ENCODE data around the gene TCEA2.

The TCEA2 gene

DNA sequence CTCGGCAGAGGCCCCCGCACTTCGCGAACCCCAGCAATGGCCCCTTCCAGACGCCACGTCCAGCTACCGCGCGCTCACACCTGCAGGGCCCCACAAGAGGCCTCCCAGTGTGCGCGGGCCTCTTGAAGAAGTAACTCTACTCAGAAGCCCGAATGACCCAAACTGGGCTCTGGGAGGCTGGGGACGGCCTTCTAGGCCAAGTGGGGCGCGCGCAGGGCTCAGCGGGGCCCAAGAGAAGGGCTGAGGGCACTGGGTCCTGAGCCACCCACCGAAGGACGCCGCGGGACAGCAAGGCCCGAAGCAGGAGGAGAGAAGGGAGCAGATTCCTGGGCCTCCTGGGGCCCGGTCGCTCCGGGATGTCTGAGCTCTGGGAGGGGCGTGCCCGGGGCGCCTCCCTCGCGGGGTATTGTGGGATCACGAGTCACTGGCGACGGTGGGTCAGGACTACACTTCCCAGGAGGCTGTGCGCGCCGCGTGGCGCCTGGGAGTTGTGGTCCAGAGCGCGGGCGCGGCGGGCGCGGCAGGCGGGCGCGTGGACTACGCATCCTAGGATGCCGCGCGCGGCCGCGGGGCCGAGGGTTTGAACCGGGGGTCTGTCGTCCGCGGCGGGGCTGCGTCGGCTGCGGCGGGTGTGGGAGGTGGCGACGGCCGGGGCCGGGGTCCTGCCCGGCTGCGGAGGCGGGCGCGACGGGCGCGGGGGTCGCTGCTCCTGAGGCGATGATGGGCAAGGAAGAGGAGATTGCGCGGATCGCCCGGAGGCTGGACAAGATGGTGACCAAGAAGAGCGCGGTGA, at the start of gene TCEA2:
TSS of gene TCEA2 (plus strand) at position 603 of the 793 bp plus-strand sequence. CDS start at position 718, 115 bp downstream.
- peak; percentile 98 for DNase-seq

DNA sequence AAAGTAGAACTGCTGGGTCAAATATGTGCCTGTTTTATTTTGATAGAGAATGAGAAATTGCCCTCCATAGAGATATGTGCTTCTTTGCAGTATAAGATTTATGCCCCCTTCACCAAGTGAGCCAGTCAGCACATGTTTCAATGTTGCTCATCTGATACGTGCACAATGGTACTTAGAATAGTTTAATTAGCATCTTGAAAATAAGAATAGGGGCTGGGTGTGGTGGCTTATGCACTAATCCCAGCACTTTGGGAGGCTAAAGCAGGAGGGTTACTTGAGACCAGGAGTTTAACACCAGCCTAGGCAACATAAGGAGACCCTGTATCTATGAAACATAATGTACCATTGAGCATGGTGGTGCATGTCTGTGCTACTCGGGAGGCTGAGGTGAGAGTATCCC, 47.4 kb upstream of the TCEA2 start:
- no peak for DNase-seq

DNA sequence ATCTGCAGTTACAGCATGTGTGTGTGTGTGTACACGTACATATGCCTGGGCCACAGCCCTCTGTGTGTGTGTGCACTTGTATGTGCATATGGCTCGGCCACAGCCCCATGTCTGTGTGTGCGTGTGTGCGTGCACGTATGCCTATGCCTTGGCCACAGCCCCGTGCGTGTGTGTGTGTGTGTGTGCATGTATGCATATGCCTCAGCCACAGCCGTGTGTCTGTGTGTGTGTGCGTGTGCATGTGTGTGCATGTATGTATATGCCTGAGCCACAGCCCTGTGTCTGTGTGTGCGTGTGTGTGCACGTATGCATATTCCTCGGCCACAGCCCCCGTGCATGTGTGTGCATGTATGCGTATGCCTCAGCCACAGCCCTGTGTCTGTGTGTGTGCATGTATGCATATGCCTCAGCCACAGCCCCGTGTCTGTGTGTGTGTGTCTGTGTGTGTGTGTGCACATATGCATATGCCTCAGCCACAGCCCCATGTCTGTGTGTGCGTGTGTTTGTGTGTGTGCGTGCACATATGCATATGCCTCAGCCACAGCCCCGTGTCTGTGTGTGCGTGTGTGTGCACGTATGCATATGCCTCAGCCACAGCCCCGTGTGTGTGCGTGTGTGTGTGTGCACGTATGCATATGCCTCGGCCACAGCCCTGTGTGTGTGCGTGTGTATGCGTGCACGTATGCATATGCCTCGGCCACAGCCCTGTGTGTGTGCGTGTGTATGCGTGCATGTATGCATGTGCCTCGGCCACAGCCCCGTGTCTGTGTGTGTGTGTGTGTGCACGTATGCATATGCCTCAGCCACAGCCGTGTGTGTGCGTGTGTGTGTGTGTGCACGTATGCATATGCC, 41.6 kb upstream of the TCEA2 start:
- DNase-seq = no peak

DNA sequence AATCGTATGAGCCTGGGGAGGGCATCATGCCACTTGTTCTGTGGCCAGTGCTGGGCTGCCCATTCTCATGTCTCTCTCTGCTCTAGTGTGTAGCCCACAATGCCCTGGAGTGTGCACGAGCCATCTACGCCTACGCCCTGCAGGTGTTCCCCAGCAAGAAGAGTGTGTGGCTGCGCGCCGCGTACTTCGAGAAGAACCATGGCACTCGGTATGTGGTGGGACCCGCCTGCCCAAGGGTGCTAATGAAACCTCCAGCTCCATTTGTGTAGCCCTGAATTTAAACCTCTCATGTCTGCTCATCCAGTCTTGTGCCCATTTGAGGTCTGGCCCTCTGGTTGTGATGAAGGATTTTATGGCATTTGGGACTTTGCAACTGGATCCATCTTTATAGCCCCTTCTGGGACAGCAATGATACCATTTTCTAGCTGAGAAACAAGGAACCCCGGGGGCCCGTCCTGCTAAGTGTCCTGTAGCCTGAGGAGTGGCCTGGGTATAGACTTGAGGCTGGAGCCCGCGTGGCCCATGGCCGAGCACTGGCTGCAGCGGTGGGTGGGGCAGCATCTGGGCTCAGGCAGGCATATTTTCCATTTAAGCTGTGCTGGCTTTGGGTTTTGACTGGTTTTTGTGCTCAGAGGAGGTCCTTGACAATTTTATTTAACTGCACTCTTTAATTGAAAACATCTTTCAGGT, 40.2 kb upstream of the TCEA2 start:
- DNase-seq = no peak

DNA sequence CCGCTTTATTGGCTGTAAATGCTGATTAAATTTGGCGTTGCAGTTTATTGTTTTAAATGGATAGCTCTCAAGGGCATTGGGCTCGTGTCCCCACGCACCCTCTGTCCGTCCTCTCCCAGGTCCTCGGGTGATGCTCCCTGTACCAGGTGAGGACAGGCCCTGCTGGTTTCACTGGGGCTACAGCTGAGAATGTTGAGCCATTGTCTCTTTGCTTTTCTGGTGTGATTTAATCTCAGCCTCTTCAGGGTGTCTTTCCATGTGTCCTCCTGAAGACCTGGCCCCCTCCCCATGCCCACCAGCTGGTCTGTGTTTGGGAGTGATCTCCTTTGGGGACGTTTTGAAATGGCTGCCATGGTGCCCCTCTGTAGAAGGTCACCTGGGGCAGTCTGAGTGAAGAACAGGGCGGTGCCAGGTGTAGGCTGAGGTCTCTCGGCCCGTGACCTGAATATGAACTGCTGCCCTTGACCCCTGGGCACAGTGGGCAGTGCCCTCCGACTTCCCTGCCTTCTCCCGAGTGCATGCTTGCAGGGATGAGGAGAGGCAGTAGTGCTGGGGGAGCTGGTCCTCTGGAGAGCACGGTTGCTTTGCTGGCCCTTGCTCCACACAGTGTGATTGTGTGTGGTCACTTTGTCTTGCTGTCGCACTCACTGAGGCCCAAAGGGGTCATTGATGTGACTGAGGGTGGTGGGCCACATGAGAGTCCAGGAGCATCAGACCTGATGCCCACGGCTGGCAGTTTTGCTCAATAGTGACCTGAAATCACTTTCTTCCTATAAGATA, 39.4 kb upstream of the TCEA2 start:
- DNase-seq = no peak

DNA sequence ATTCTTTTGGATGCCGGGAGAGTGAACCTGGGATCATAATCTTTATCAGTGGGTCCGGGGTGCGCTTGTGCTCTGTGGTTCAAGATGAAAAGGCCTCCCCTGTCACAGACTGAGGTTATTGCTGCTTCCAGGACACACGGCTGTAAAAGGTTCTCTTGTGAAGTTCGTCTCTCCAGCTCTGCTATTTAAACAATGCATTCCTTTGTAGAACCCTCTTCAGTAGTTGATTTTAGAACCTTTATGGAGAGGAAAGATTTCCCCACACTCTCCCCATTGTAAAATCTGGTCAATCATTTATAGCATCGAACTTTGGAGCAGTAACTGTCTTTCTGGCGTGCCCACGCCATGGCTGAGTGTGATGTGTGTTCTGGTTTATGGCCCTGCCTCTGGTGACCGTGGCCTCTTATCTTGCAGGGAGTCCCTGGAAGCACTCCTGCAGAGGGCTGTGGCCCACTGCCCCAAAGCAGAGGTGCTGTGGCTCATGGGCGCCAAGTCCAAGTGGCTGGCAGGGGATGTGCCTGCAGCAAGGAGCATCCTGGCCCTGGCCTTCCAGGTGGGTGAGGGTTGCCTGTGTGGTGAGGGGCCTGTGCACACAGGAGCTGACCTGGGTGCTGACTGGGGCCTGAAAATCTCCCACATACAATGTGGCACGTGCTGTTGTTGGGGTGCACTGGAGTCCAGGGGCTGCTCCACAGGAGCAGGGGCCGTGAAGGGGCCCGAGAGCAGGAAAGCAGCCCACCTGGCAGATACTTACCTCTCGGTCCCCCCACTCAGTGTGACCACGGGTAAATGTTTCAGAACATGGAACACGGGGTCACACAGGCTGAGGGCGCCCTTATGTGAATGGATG, 38.6 kb upstream of the TCEA2 start:
- DNase-seq = no peak

DNA sequence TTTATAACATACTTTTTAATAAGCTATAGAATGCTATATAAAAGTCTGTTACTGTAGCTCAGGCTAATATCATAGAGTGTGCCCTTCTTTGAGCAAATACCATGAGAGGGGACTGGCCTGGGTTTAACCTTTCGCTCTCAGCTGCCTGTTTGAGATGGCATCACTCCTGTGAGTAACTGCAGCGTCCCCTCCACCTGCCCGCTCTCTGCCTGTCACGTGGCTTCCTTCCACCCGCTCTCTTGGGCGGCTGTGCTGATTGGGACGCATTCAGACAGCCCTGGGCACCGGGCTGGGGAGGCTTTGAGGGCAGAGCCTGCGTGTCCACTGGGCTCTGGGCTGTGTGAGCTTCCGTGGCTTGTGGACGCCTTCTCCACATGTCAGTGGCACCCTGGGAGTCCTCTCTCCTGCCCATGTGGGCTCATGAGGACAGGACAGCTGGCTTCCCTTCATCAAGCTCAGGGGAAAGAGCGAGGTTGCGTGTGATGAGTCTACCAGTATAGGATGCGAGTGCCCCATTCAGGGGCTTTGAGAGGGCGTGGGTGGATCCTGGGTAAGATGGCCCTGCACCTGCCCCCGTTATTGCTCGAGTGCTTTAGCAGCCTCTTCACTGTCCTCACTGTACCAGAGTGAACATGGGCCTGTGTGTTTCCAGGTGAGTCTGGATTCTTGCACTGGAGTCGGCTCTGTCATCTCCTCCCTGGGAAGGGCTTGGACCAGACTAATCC, 37.7 kb upstream of the TCEA2 start:
- DNase-seq = no peak

DNA sequence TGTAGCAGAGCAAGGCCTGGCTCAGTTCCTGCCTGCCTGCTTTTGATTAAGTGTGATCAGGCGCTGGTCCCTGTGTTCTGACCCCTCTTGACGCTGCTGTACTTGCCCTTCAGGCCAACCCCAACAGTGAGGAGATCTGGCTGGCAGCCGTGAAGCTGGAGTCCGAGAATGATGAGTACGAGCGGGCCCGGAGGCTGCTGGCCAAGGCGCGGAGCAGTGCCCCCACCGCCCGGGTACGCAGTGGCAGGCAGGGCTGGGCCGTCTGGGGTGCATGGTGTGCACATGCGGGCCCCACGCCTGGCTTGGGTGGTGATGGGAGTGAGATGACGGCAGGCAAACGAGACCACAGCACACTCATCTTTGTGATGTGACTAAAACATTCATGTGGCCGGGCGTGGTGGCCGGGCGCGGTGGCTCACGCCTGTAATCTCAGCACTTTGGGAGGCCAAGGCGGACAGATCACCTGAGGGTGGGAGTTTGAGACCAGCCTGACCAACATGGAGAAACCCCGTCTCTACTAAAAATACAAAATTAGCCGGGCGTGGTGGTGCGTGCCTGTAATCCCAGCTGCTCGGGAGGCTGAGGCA, 37.1 kb upstream of the TCEA2 start:
- DNase-seq = no peak

DNA sequence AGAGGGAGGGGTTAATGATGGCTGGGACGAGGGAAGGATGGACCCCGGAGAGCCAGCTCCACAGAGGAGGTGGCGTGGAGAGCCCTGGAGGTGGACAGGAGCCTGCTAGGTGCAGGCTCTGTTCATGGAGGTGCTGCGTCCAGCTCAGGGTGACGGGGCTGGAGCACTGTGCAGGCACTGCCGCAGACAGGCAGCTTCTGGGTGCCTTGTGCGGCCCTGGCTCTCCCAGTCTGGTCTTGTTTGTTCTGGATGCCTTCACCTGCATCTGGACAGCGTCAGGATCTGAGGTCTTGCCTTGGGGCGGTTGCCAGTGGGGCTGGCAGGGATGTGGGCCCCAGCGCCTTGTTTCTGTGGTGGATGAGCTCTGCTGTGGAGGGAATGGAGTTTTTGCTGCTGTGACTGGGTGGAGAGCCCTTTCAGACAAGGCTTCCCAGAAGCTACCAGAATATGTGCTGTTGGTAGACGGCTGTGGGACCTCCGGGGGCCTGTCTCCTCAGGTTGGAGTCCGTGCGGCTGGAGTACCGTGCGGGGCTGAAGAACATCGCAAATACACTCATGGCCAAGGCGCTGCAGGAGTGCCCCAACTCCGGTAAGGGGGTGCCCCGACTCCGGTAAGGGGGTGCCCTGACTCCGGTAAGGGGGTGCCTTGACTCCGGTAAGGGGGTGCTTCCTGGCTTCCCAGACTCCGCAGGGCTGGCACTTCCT, 34.9 kb upstream of the TCEA2 start:
- no peak for DNase-seq

DNA sequence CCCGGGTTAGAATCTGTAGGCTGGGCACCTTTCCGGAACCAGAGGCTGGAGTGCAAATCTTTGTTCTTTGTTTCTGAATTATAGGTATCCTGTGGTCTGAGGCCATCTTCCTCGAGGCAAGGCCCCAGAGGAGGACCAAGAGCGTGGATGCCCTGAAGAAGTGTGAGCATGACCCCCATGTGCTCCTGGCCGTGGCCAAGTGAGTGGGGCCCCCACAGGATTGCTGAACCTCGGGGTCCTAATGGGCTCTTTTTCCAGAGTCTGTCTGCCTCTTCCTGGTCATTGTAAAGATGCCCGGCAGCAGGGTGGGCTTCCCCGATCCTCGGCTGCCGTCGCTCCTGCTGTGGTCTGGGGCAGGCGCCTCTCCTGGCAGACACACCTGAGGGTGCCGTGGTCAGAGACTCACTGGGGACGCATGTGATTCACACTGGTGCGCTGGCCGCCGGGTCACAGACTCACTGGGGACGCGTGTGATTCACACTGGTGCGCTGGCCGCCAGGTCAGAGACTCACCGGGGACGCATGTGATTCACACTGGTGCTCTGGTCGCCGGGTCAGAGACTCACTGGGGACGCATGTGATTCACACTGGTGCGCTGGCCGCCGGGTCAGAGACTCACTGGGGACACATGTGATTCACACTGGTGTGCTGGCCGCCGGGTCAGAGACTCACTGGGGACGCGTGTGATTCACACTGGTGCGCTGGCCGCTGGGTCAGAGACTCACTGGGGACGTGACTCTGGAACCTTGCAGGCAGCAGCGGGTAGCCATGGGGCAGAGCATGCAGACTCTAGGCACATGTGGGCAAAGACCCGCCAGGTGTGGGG, 33.5 kb upstream of the TCEA2 start:
- no peak for DNase-seq

DNA sequence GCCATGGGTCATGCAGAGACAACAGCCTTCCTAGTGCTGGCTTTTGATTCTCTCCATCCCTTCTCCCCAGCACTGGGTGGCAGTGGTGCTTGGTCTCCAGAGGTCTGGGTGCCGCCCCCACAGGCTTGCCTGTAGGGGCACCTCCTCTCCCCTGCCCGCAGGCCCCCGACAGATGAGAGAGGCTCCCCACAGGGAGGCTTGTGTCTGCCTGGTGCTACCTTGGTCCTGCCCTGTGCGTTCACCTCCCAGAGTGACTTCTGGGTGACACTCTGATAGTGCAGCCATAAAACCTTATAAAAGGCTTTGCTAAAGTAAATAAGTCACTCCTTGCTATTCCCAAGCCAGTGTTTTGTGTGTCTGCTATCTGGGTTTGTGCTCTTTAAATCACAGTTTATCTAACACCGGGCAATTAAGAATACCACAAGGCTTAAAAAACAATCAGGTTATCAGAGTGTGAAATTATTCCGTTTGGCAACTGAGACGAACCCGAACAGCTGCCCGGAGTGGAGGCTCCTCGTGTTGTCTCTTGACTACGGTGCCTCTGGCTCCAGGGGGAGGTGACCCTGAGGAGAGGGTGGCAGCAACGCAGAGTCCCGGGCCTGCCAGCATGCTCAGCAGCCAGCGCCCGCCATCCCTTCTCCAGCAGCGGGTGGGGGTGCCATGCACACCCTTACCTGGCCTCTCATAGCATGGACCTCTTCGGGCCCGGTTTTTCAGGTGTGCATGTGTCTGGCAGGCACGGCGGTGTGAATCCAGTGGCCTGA, 32.4 kb upstream of the TCEA2 start:
- DNase-seq = no peak

DNA sequence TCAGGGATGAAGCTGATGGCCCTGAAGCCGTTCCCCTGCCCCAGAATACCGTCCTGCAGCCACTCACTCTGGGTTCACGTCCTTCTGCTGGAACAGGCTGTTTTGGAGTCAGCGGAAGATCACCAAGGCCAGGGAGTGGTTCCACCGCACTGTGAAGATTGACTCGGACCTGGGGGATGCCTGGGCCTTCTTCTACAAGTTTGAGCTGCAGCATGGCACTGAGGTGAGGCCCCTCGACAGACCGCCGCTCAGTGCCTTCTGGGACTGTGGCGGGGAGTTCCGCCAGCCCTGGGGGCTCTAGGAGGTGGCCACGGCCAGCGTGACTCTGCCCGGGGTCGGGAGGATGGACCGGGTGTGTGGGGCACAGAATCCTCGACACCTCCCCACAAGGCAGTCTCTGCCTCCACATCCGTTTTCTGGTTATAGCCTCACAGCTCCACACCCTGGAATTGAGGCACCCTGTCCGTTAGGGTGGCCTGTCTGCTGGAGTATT, 31.1 kb upstream of the TCEA2 start:
- DNase-seq = no peak

DNA sequence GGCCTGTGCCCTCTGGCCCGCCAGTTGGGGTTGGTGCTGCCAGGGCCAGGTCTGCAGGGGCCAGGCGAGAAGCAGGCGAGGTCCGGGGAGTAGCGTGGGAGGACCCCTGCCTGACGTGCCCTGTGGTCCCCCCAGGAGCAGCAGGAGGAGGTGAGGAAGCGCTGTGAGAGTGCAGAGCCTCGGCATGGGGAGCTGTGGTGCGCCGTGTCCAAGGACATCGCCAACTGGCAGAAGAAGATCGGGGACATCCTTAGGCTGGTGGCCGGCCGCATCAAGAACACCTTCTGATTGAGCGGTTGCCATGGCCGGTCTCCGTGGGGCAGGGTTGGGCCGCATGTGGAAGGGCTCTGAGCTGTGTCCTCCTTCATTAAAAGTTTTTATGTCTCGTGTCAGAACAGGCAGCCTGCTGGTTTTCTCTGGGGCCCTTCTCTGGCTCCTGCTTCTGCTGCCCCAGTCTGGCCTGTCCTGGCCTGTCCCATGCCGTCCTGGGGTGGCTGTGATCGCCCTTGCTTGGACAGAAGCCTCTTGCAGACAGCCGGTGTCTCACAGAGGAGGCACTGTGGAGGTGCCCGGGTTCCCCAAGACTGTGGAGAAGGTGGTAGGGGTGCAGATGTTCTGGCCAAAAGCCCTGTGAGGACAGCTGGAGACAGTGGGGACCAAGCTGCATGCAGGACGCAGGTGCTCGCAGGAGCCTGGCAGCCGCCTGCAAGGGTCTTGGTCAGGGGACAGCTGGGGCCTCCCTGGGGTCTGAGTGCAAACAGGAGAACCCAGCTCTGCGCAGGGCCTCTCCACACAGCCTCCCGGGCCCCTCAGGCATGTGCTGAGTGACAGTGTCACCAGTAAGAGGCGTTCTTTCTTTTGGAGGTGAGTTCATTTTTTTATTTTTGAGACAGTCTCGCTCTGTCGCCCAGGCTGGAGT, 30.0 kb upstream of the TCEA2 start:
- no peak for DNase-seq

DNA sequence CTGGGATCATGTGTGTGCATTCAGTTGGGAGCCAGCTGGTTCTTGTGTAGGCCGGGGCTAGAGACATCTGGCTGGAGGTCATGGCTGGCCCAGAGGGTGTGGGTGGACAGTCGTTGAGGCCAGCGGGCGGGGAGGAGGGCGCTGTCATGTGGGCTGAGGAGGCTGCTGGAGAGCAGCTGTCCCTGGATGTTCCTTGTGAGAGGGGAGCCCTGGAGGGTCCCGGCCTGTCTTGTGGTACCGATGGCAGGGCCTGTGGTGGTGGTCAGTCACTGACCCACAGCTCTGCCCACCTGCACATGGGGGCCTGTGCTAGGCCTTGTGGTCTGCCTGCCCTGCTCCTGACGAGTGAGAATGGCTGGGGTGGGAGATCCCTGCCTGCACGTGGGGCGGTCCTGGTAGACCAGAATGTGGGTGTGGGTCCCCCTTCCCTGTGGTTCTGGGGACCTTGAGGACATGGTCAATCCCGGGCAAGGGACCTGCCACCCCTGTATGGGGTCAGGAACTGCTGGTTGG, 29.0 kb upstream of the TCEA2 start:
- DNase-seq = no peak

DNA sequence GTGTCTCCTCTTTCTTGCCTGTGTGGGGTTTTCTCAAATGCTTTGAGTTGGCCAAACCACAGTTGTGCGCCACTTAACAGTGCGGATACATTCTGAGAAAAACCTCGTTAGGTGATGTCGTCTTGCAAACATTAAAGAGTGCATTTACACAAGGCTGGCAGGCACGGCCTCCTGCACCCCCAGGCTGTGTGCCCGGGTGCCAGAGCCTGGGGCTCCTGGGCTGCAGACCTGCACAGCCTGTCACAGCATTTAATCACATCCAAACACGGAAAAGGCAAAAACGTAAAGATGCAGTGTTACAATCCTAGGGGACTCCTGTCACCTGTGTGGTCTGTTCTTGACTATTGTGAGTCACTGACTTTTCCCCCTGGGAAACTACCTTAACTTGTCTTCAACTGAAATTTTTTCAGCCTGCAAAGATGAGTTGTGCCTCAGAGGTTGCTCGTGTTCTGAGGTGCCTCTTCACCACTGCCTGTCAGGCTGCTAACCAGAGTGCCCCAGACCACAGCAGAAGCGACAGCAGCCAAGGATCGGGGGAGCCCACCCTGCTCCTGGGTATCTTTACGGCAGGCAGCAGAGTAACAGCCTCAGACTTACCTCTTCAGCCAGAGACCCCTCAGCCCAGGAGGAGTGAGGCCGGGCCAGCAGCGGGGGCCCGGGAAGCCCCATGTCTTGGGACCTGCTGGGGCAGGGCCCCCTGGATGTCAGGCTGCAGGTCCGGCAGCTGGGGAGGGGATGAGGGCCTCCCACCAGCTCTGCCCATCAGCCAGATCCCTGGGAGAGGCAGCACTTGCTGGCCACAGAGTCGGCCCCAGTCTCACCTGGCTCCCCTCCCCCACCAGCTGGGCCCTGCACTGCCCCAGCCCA, 27.7 kb upstream of the TCEA2 start:
- DNase-seq = no peak

DNA sequence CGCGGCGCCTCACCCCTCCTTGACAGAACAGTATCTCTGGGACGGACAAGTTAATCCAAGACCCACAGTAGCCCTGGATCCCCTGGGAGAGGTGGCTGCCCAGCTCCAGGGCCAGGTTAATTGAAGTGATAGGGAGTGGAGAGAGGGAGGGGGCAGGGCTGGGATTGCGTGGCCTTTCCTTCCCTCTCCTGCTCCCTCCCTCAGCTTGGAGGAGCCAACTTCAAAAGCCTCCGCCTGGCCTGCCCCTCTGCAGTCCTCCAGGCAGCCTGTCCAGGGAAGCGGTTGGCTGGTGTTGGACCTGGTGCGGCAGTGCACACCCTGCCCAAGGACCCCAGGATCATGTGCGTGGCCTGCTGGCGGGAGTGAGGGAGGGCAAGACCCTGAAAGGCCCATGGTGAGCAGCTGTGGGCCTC, 27.1 kb upstream of the TCEA2 start, which contains the start of gene C20orf204:
TSS of gene C20orf204 (plus strand) at position 250 of the 413 bp plus-strand sequence. CDS start at position 392, 142 bp downstream.
- no peak for DNase-seq
